Skeletal muscle cell (primary cell): Measurements from ENCODE around the gene ASB16.

ENCODE experiments used
- DNase-seq: peaks from one replicate; pipeline ENCODE4 v3.0.0-alpha.2; 2010; ENCODE audit warnings: low read depth
- H3K4me3 ChIP-seq: 2 replicates; pipeline ENCODE4 v1.5.1; 2011; ENCODE audit warnings: low read depth, mild to moderate bottlenecking, control low read depth, low read length, moderate library complexity

The ASB16 gene

GRCh38 chr17:44186307-44187130 is 16.0 kb downstream of the ASB16 start, which contains the start of gene TMUB2:
Gene TMUB2 (plus strand): TSS chr17:44186972. CDS start chr17:44187709, 737 bp downstream.
- DNase-seq = peak; percentile 97
- H3K4me3 ChIP-seq = peak within 1 kb of the TSS; percentile 94

- DNase-seq = no peak
- H3K4me3 ChIP-seq = peak overlapping the region; percentile 85
Observed at GRCh38 chr17:44187131-44187899, 16.8 kb downstream of the ASB16 start.

GRCh38 chr17:44188576-44189403 is 18.3 kb downstream of the ASB16 start:
- no peak overlapping the region for H3K4me3 ChIP-seq
- DNase-seq = no peak

- no peak for DNase-seq
- H3K4me3 ChIP-seq = no peak overlapping the region
Observed at GRCh38 chr17:44190481-44190880, 20.0 kb downstream of the ASB16 start.

DNA sequence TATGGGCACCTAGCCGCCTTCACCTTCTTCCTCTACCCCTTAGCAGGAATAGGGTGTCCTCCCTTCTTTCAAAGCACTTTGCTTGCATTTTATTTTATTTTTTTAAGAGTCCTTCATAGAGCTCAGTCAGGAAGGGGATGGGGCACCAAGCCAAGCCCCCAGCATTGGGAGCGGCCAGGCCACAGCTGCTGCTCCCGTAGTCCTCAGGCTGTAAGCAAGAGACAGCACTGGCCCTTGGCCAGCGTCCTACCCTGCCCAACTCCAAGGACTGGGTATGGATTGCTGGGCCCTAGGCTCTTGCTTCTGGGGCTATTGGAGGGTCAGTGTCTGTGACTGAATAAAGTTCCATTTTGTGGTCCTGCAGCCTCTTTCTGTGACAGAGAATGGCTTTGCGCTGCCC is 20.9 kb downstream of the ASB16 start:
- DNase-seq = no peak

DNA sequence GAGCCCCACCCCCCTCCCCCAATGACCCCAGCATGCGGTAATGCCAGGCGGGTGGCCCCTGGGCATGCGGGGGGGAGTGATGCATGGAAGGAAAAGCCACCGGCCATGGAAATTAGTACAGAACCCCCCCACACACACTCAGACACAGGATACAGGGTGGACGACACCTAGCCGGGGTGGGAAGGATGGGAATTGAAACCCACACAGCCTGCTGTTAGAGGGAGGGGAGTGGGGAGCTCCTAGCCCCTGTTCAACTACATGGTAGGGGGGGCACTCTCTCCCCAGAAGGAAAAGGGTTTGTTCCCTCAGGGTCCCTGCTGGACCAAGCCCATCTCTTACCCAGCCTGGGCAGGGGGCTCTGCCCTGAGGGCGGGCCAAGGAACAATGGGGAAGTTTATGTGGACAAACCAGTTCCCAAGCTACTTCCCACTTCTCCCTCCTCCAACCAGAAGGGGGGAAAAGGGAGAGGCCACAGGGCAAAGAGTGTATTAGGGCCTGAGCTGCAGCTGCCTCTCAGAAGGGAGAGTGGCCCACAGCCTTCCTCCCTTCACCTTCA is 21.5 kb downstream of the ASB16 start:
- DNase-seq = no peak
- no peak overlapping the region for H3K4me3 ChIP-seq

More for the DNA sequence above, 20.9 kb downstream of the ASB16 start:
- no peak overlapping the region for H3K4me3 ChIP-seq

GRCh38 chr17:44192750-44193149 is 22.2 kb downstream of the ASB16 start:
- no peak for DNase-seq
- H3K4me3 ChIP-seq = no peak overlapping the region

- no peak overlapping the region for H3K4me3 ChIP-seq
- DNase-seq = no peak
Observed at GRCh38 chr17:44193326-44194084, 23.0 kb downstream of the ASB16 start.

- H3K4me3 ChIP-seq = no peak overlapping the region
Observed at GRCh38 chr17:44197107-44197506, 26.6 kb downstream of the ASB16 start.

GRCh38 chr17:44197980-44198720 is 27.6 kb downstream of the ASB16 start:
- DNase-seq = no peak
- peak overlapping the region; percentile 74 for H3K4me3 ChIP-seq

More at GRCh38 chr17:44197107-44197506, 26.6 kb downstream of the ASB16 start:
- no peak for DNase-seq

- DNase-seq = no peak
- H3K4me3 ChIP-seq = peak overlapping the region; percentile 74
Observed at GRCh38 chr17:44198721-44199552, 28.4 kb downstream of the ASB16 start.

DNA sequence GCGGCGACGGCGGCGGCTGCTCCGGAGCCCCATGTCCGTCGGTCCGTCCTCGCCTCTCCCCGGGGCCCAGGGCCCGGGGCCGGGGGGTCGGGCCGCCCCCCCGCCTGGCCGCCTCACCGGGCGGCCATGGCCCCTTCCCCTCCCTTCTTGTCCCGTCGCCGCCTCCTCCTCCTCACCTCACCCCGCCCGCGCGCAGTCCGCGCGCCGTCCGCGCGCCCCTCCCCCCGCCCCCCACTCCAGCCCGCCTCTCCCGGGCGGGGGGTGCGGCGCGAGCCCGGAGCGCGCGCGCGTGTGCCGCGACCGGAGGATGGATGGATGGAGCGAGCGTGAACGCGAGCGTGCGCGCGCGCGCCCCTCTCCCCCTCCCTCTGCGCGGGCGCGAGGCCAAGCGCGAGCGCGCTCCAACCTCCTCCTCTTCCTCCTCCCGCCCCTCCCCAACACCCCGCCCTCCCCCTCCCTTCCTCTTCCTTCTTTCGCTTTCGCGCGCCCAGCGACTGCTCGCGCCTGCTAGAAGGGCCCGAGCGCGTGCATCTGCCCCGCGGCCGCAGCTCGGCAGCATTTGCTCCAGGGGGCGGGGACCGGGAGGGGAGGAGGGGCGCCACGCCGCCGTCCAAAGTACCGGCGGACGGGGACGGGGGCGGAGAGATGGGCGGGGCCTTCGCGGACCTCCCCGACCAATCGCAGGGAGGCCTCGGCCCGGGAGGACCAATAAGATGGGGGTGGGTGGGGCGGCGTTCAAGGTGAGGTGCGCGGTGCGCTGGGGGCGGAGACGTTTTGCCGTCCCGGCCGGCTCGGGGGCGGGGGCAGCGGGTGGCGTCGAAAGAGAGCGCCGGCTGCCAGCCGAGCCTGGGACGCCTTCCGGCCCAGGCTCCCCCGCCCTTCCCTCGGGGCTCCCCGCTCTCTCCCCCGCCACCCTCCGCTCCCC is 29.3 kb downstream of the ASB16 start, which contains the start of gene ATXN7L3:
Gene ATXN7L3 (minus strand): TSS at position 332 of the 925 bp plus-strand sequence. CDS start 1,814 bp downstream, outside the sequence.
- peak; percentile 93 for DNase-seq
- peak within 1 kb of the TSS; percentile 74 for H3K4me3 ChIP-seq

GRCh38 chr17:44200478-44201155 is 30.1 kb downstream of the ASB16 start:
- H3K4me3 ChIP-seq = peak overlapping the region; percentile 68
- no peak for DNase-seq

DNA sequence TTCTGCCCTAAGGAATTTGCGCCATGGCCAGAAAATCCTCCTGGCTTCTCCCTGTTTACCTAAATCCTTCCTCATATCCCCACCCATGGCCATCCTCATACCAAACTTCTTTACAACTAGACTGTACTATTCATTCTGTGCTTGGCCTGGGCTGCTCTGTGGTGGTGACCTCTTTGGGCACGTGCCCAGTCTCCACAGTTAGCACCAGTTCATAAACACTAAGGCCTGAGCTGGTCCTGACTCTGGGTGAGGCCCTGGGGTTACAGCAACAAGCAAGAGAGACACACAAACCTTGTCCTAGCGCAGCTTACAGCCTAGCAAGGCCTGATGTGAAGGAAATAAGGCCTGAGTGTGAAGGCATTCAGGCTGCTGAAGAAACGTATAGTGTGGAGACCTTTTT is 32.3 kb downstream of the ASB16 start:
- DNase-seq = no peak
- H3K4me3 ChIP-seq = no peak overlapping the region

DNA sequence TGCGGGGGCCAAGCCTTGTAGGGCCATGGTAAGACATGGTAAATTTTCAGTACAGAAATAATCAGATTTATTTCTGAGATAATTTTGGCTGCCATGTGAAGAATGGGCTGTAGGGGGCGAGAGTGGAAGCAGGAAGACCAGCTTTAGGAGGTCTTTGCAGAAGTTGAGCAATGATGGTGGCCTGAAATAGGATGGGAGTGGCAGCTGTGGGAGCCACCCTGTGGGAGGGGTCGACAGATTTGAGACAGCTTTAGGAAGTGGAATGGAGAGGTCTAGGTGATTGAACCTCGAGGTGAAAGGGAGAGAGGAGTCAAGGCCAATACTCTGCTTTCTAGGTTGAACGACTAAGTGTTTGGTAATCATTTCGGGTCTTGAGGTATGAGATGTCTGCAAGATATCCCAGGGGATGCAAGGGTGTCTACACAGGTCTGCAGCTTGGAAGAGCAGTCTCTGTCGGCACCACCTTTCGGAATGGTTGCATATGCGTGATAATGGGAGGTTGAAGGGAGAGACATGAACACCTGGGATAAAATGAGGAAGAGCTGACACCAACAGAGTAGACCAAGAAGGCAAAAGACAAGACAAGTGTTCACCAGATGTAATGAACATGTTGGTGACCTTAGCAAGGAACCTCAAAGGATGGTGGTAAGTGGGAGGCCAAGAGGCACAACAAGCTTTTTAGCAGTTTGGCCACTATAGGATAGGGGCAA is 33.4 kb downstream of the ASB16 start:
- no peak overlapping the region for H3K4me3 ChIP-seq
- DNase-seq = no peak
